HPDE6-E6E7 (cell line): Measurements from ENCODE around the gene SYCE1L.
"Not testable (repeated sequence)": the region's sequence is repeated elsewhere in the genome, so short reads cannot be mapped to it uniquely, and the experiment has no call there.

ENCODE experiments used
- DNase-seq: peaks from one replicate; pipeline ENCODE4 v3.0.0; 2011; ENCODE audit warnings: missing footprints; ENCODE audit errors: extremely low spot score

Gene SYCE1L

GRCh38 chr16:77199211-77199610 lies at the start of gene SYCE1L:
Gene SYCE1L, plus strand, starts transcription at chr16:77199408. Its CDS starts 44 bp downstream, at chr16:77199452.
- DNase-seq, result no peak

GRCh38 chr16:77157346-77158058 lies 41.7 kb upstream of the SYCE1L start:
- no peak for DNase-seq

- no peak for DNase-seq
Measured at GRCh38 chr16:77158293-77158692, 40.9 kb upstream of the SYCE1L start.

- DNase-seq, result no peak
Measured at GRCh38 chr16:77165006-77165405, 34.2 kb upstream of the SYCE1L start.

- DNase-seq, result not testable (repeated sequence)
Measured at GRCh38 chr16:77165536-77166236, 33.5 kb upstream of the SYCE1L start.

- DNase-seq, result no peak
Measured at GRCh38 chr16:77166726-77167125, 32.5 kb upstream of the SYCE1L start.

- DNase-seq, result no peak
Measured at GRCh38 chr16:77168901-77169300, 30.3 kb upstream of the SYCE1L start.

GRCh38 chr16:77169650-77170236 lies 29.5 kb upstream of the SYCE1L start:
- peak; percentile 42 for DNase-seq

- DNase-seq, result no peak
Measured at GRCh38 chr16:77170805-77171204, 28.4 kb upstream of the SYCE1L start.

GRCh38 chr16:77171745-77172635 lies 27.2 kb upstream of the SYCE1L start:
- peak; percentile 61 for DNase-seq

- DNase-seq, result no peak
Measured at GRCh38 chr16:77172951-77173350, 26.3 kb upstream of the SYCE1L start.

- DNase-seq, result no peak
Measured at GRCh38 chr16:77183137-77183536, 16.1 kb upstream of the SYCE1L start.

GRCh38 chr16:77186298-77186697 lies 12.9 kb upstream of the SYCE1L start:
- DNase-seq, result not testable (repeated sequence)

- DNase-seq, result no peak
Measured at GRCh38 chr16:77190190-77190477, 9.1 kb upstream of the SYCE1L start.

- DNase-seq, result peak; percentile 100
Measured at GRCh38 chr16:77190478-77191258, 8.5 kb upstream of the SYCE1L start, which contains the start of gene MON1B. Gene MON1B, plus strand, starts transcription at chr16:77191190. Its CDS starts 296 bp downstream, at chr16:77191486.

GRCh38 chr16:77191259-77191969 lies 7.8 kb upstream of the SYCE1L start:
- DNase-seq, result no peak

GRCh38 chr16:77193377-77193776 lies 5.8 kb upstream of the SYCE1L start:
- no peak for DNase-seq

GRCh38 chr16:77194295-77195231 lies 4.6 kb upstream of the SYCE1L start:
- no peak for DNase-seq

- no peak for DNase-seq
Measured at GRCh38 chr16:77195411-77195810, 3.8 kb upstream of the SYCE1L start.
